Prostate gland (tissue), 2 donors: ENCODE measurements around the gene PRKCD. TPM values are rescaled to one million over a fixed set of nuclear protein-coding genes. Genes with fewer than 3 reads are reported as not detected.

Source experiments
- DNase-seq: peaks from one replicate; pipeline ENCODE4 v3.0.0-alpha.2; 2019; ENCODE audit warnings: low spot score
- H3K27ac ChIP-seq, 2 donors: fragments of 200-600 bp; sonication (generic); 2 replicates each; pipeline ENCODE4 v1.5.1; 2017 to 2019
- H3K27me3 ChIP-seq: fragments of 200-600 bp; sonication (generic); replicated peaks from 2 replicates; pipeline ENCODE4 v1.5.1; 2019; ENCODE audit not compliant: insufficient read depth
- H3K36me3 ChIP-seq, 2 donors: fragments of 200-600 bp; sonication (generic); 1 replicate in 1 of 2; 2 replicates in 1 of 2; pipeline versions ENCODE4 v1.5.1 to v1.8.1; 2017 to 2019
- H3K4me1 ChIP-seq: fragments of 200-600 bp; sonication (generic); replicated peaks from 2 replicates; pipeline ENCODE4 v1.5.1; 2019
- H3K4me3 ChIP-seq, 2 donors: fragments of 200-600 bp; sonication (generic); 2 replicates each; pipeline ENCODE4 v1.5.1; 2017 to 2019
- H3K9me3 ChIP-seq: fragments of 200-600 bp; sonication (generic); 2 replicates; pipeline ENCODE4 v1.5.1; 2017
- CTCF ChIP-seq, 4 experiments: fragments of 200-600 bp in 2 of 4; fragments of 450-650 bp in 2 of 4; sonication (generic) in 2 of 4; IDR thresholded peaks; 1 replicate in 3 of 4; 2 replicates in 1 of 4; pipeline ENCODE4 v1.5.1; 2016 to 2019; ENCODE audit warnings: antibody characterized with exemption in 4 of 4, mild to moderate bottlenecking in 2 of 4, moderate library complexity in 2 of 4
- POLR2A ChIP-seq: fragments of 450-650 bp; IDR thresholded peaks from one replicate; pipeline ENCODE4 v1.6.1; 2016; ENCODE audit warnings: antibody characterized with exemption, mild to moderate bottlenecking
- POLR2AphosphoS5 ChIP-seq: sonication (generic); formaldehyde crosslinking; IDR thresholded peaks from one replicate; pipeline ENCODE4 v1.6.1; 2017; ENCODE audit warnings: antibody characterized with exemption
- WGBS: methylation state at CpG from one replicate; pipeline ENCODE4 v1.1.5; 2018; 5-methylcytosine and 5-hydroxymethylcytosine counted together
- intact Hi-C: fragments of 100-400 bp; cut with DNase I; formaldehyde crosslinking; loops from one replicate; pipeline ENCODE4 v1.14.2; 2022
- total RNA-seq, 2 donors: library from RNA; depleted of rRNA; stranded (reverse); fragments of >200 nt; gene quantifications; one replicate each; pipeline ENCODE4 v1.1.0, GENCODE V29; 2016

Gene PRKCD
- total RNA-seq, 2 donors from 2014 or later: 33.4 to 57.9 TPM

DNA sequence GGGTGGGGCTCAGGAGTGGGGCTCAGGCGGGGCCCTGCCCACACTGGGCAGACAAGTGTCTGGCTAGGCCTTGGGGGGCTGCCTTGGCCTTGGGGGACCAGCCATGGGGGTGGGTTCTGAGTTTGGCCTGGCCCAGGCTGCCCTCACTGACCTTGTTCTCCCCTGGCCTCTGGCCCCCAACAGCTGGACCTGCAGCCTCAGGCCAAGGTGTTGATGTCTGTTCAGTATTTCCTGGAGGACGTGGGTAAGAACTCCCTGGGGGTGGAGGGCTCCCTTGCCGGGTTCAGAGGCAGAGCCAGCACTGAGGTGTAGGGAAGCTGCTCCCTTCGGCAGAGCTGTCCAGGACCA lies 20.0 kb downstream of the PRKCD start:
- Histone ChIP-seq H3K27ac (no peak overlapping the region), H3K4me3 (no peak overlapping the region), H3K4me1 (no peaks in the 10 kb centered on the region), H3K36me3 (peaks cover 20 to 32% of the 10 kb centered on the region in 2 donors), H3K9me3 (no peaks in the 10 kb centered on the region), H3K27me3 (no peaks in the 10 kb centered on the region)
- no peak for DNase-seq
- 83% methylated on average over 4 of the region's 4 CpGs for WGBS
- intact Hi-C loops: no loop called here
- TF ChIP-seq POLR2A: no peak
- TF ChIP-seq CTCF (IDR thresholded peaks at IDR 0.05): no peak
- no peak for TF ChIP-seq POLR2AphosphoS5

DNA sequence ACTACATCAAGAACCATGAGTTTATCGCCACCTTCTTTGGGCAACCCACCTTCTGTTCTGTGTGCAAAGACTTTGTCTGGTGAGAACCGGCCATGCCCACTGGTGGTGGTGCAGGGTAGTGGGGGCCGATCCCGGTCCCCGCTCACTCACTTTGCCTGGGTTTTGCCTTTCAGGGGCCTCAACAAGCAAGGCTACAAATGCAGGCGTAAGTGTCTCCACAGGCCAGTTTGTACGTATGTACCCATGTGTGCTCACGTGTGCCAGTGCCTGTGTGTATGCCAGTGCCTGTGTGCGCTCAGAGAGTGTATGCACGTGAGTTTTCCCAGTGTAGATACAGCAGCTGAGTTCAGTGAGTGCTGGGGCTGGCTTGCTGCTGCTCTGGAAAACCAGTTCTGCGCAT lies 20.5 kb downstream of the PRKCD start:
- H3K9me3 ChIP-seq: no peaks in the 10 kb centered on the region
- H3K27me3 ChIP-seq: no peaks in the 10 kb centered on the region
- no peak overlapping the region for H3K27ac ChIP-seq
- intact Hi-C loops: no loop called here
- 92% methylated on average over 11 of the region's 11 CpGs for WGBS
- peaks cover 25 to 32% of the 10 kb centered on the region in 2 donors for H3K36me3 ChIP-seq
- no peaks in the 10 kb centered on the region for H3K4me1 ChIP-seq
- H3K4me3 ChIP-seq: no peak overlapping the region
- TF ChIP-seq POLR2AphosphoS5: no peak
- no peak for DNase-seq

GRCh38 chr3:53182764-53183355 lies 21.9 kb downstream of the PRKCD start:
- WGBS: 75% methylated on average over 20 of the region's 20 CpGs
- Histone ChIP-seq H3K4me1 (no peaks in the 10 kb centered on the region), H3K9me3 (no peaks in the 10 kb centered on the region), H3K4me3 (no peak overlapping the region), H3K27ac (no peak overlapping the region), H3K36me3 (peaks cover 27 to 32% of the 10 kb centered on the region in 2 donors), H3K27me3 (no peaks in the 10 kb centered on the region)
- no peak for DNase-seq
- no peak for TF ChIP-seq CTCF (IDR thresholded peaks at IDR 0.05)
- no peak for TF ChIP-seq POLR2A
- no peak for TF ChIP-seq POLR2AphosphoS5
- intact Hi-C loops: no loop called here

DNA sequence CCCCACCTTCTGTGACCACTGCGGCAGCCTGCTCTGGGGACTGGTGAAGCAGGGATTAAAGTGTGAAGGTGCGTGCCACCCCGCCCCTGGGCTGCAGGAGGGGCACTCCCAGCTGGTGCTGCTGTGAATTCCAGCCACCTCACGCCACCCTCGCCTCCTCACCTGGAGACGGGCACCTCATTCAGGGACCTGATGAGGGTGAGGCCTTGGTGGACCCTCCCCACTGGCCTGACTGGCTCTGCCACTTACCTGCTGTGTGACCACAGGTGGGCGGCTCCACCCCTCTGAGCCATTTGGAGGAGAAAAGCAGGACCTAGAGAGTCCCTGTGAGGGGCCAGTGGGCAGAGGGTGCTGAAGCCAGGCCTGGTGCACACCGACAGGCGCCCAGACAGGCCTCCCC lies 22.5 kb downstream of the PRKCD start:
- Histone ChIP-seq H3K4me3 (no peak overlapping the region), H3K9me3 (no peaks in the 10 kb centered on the region), H3K27ac (no peak overlapping the region), H3K4me1 (no peaks in the 10 kb centered on the region), H3K27me3 (no peaks in the 10 kb centered on the region), H3K36me3 (peaks cover 27 to 29% of the 10 kb centered on the region in 2 donors)
- intact Hi-C loops: no loop called here
- no peak for DNase-seq
- TF ChIP-seq POLR2AphosphoS5 (no peak), POLR2A (no peak), CTCF (IDR thresholded peaks at IDR 0.05) (no peak)
- WGBS: 93% methylated on average over 9 of the region's 9 CpGs

DNA sequence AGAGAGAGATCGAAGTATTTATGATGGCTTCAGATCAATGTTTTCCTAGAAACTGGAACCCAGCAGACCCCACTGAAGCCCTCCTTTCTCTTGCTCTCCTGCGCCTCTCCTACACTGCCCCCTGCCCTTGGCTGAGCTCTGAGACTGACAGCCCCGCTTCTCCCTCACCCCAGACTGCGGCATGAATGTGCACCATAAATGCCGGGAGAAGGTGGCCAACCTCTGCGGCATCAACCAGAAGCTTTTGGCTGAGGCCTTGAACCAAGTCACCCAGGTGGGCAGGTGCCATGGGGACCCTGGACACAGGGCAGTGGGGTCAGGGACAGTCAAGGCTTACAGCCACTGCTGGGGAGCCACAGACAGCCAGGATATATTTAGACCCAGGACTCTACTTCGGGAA lies 23.7 kb downstream of the PRKCD start:
- intact Hi-C loops: no loop called here
- peaks cover 25 to 28% of the 10 kb centered on the region in 2 donors for H3K36me3 ChIP-seq
- WGBS: 92% methylated on average over 7 of the region's 7 CpGs
- H3K27me3 ChIP-seq: no peaks in the 10 kb centered on the region
- no peaks in the 10 kb centered on the region for H3K9me3 ChIP-seq
- no peak for DNase-seq
- TF ChIP-seq CTCF (IDR thresholded peaks at IDR 0.05): no peak
- TF ChIP-seq POLR2AphosphoS5: no peak
- no peak for TF ChIP-seq POLR2A
- no peak overlapping the region for H3K4me3 ChIP-seq
- no peaks in the 10 kb centered on the region for H3K4me1 ChIP-seq
- H3K27ac ChIP-seq: no peak overlapping the region
